Progenitor cell of endocrine pancreas (in vitro differentiated cells): Measurements from ENCODE around the gene NPIPB9. TPM values are rescaled to one million over a fixed set of nuclear protein-coding genes. Genes with fewer than 3 reads are reported as not detected.

Experiments used
- DNase-seq: peaks from one replicate; pipeline ENCODE4 v3.0.0; 2021; ENCODE audit warnings: low spot score; ENCODE audit not compliant: unreplicated experiment
- H3K27ac Mint-ChIP-seq: 2 replicates; pipeline ENCODE4 v1.8.0; 2021; ENCODE audit warnings: mild to moderate bottlenecking, moderate library complexity, mixed read lengths
- H3K27me3 Mint-ChIP-seq: 2 replicates; pipeline ENCODE4 v1.8.0; 2021; ENCODE audit warnings: mixed read lengths
- H3K36me3 Mint-ChIP-seq: 2 replicates; pipeline ENCODE4 v1.8.0; 2022; ENCODE audit warnings: mixed read lengths; ENCODE audit not compliant: insufficient read depth
- H3K4me1 Mint-ChIP-seq: 2 replicates; pipeline ENCODE4 v1.8.0; 2021; ENCODE audit warnings: low read depth, mixed read lengths
- H3K4me3 Mint-ChIP-seq: 2 replicates; pipeline ENCODE4 v1.8.0; 2021; ENCODE audit warnings: low read depth, mild to moderate bottlenecking, moderate library complexity, mixed read lengths
- H3K9me3 Mint-ChIP-seq: 2 replicates; pipeline ENCODE4 v1.8.0; 2021; ENCODE audit warnings: low read depth, mixed read lengths
- CTCF ChIP-seq: fragments of 200-600 bp; sonication (generic); IDR thresholded peaks from one replicate; pipeline ENCODE4 v1.5.0; 2021; ENCODE audit warnings: antibody characterized with exemption, mild to moderate bottlenecking; ENCODE audit not compliant: unreplicated experiment
- microRNA-seq: library from miRNA; unstranded; fragments of <30 nt; microRNA quantifications from one replicate; pipeline ENCODE4 v1.1.0, GENCODE V29; 2020; ENCODE audit warnings: borderline number of aligned reads; ENCODE audit not compliant: unreplicated experiment
- total RNA-seq: library from RNA; stranded (reverse); gene quantifications from 2 replicates; pipeline ENCODE4 v1.2.1, GENCODE V29; 2021

Gene NPIPB9
- total RNA-seq, 1 donor from 2014 or later, result 3.4 TPM

- no peak for DNase-seq
- Mint-ChIP-seq H3K4me1 (peaks cover 26% of the 10 kb centered on the region), H3K27me3 (no peaks in the 10 kb centered on the region), H3K36me3 (peaks cover 15% of the 10 kb centered on the region), H3K4me3 (peak overlapping the region; percentile 85), H3K9me3 (no peaks in the 10 kb centered on the region), H3K27ac (peak overlapping the region; percentile 92)
- no peak for TF ChIP-seq CTCF
Measured at GRCh38 chr16:28821874-28822519, 70.4 kb downstream of the NPIPB9 start.

Small RNAs within 50 kb of the gene (microRNA-seq; reads per million reads assigned to microRNA genes)
- gene MIR6862-2, result not detected

Other genes with a start within 250 kb of the NPIPB9 start
- not detected in 2 replicates for gene IL27, start 245.0 kb upstream of the NPIPB9 start, total RNA-seq
- gene NUPR1, start 212.8 kb upstream of the NPIPB9 start, total RNA-seq, result not detected in 2 replicates
- gene SGF29, start 197.9 kb upstream of the NPIPB9 start, total RNA-seq, result 34.7 and 37.6 TPM in 2 replicates
- gene SULT1A2, start 154.7 kb upstream of the NPIPB9 start, total RNA-seq, result 3.2 and 3.9 TPM in 2 replicates
- gene SULT1A1, start 141.7 kb upstream of the NPIPB9 start, total RNA-seq, result 19.8 and 20.9 TPM in 2 replicates
- 0.77 and 1.3 TPM in 2 replicates for gene NPIPB8, start 113.7 kb upstream of the NPIPB9 start, total RNA-seq
- gene EIF3C, start 40.3 kb upstream of the NPIPB9 start, total RNA-seq, result 741 and 786 TPM in 2 replicates
- gene ATXN2L, start 71.2 kb downstream of the NPIPB9 start, total RNA-seq, result 248 and 256 TPM in 2 replicates
- 158 and 168 TPM in 2 replicates for gene TUFM, start 94.6 kb downstream of the NPIPB9 start, total RNA-seq
- 72.8 and 75.1 TPM in 2 replicates for gene SH2B1, start 112.1 kb downstream of the NPIPB9 start, total RNA-seq
- 2.7 and 3.0 TPM in 2 replicates for gene ATP2A1, start 126.7 kb downstream of the NPIPB9 start, total RNA-seq
- 33.3 and 34.9 TPM in 2 replicates for gene RABEP2, start 173.5 kb downstream of the NPIPB9 start, total RNA-seq
- not detected in 2 replicates for gene CD19, start 180.2 kb downstream of the NPIPB9 start, total RNA-seq
- 70.4 and 77.1 TPM in 2 replicates for gene NFATC2IP, start 199.2 kb downstream of the NPIPB9 start, total RNA-seq
- 36.6 and 41.1 TPM in 2 replicates for gene SPNS1, start 223.0 kb downstream of the NPIPB9 start, total RNA-seq
- 5.8 and 8.0 TPM in 2 replicates for gene LAT, start 233.3 kb downstream of the NPIPB9 start, total RNA-seq